HepG2 (cell line): Measurements from ENCODE around the gene LRRC3. TPM values are rescaled to one million over a fixed set of nuclear protein-coding genes. Genes with fewer than 3 reads are reported as not detected.

Experiments
- ARNTL ChIP-seq: sonication (generic); formaldehyde crosslinking; IDR thresholded peaks from 2 replicates; pipeline ENCODE4 v1.4.0; 2020; ENCODE audit warnings: mild to moderate bottlenecking, missing genetic modification reagents
- HNRNPL ChIP-seq: fragments of 200-400 bp; formaldehyde crosslinking; IDR thresholded peaks from 2 replicates; pipeline ENCODE4 v1.6.1; 2017; ENCODE audit warnings: mild to moderate bottlenecking, low read depth, low read length
- IRF9 ChIP-seq: sonication (generic); formaldehyde crosslinking; IDR thresholded peaks from 2 replicates; pipeline ENCODE4 v1.8.0; 2022; ENCODE audit warnings: missing genetic modification reagents, mild to moderate bottlenecking, borderline replicate concordance
- KLF16 ChIP-seq, 2 experiments: sonication (generic) in 1 of 2; formaldehyde crosslinking in 1 of 2; IDR thresholded peaks; 2 replicates each; pipeline versions ENCODE4 v1.6.1 to v1.8.0; 2016 to 2023; ENCODE audit warnings: missing genetic modification reagents in 2 of 2, missing compliant biosample characterization in 1 of 2
- SP2 ChIP-seq: sonication (generic); formaldehyde crosslinking; IDR thresholded peaks from 2 replicates; pipeline ENCODE4 v1.5.1; 2020; ENCODE audit warnings: mild to moderate bottlenecking, missing genetic modification reagents
- SYNCRIP ChIP-seq: fragments of 200-400 bp; formaldehyde crosslinking; IDR thresholded peaks from 2 replicates; pipeline ENCODE4 v1.6.1; 2018; ENCODE audit warnings: mild to moderate bottlenecking, low read depth, low read length; ENCODE audit not compliant: insufficient read depth
- ZBTB4 ChIP-seq: sonication (generic); formaldehyde crosslinking; IDR thresholded peaks from 2 replicates; pipeline ENCODE4 v1.4.0; 2020; ENCODE audit warnings: missing genetic modification reagents, mild to moderate bottlenecking, borderline replicate concordance
- ZNF30 ChIP-seq: sonication (generic); formaldehyde crosslinking; IDR thresholded peaks from 2 replicates; pipeline ENCODE4 v1.5.0; 2020; ENCODE audit warnings: mild to moderate bottlenecking, missing genetic modification reagents
- ZNF589 ChIP-seq: sonication (generic); formaldehyde crosslinking; conservative IDR thresholded peaks from 2 replicates; pipeline ENCODE4 v1.8.0; 2022; ENCODE audit warnings: mild to moderate bottlenecking, moderate library complexity, missing genetic modification reagents
- polyA plus RNA-seq, 8 experiments: library from polyadenylated mRNA; depleted of rRNA in 3 of 8; stranded (reverse) in 7 of 8; unstranded in 1 of 8; fragments of >200 nt; fragmentation: Illumina TruSeq in 4 of 8; extraction: Trizol in 4 of 8; gene quantifications; 2 replicates each; pipeline versions ENCODE4 v1.2.1 to v1.2.3, GENCODE V29; 2011 to 2016; ENCODE audit warnings: low read depth in 4 of 8, missing spikeins in 1 of 8, mixed read lengths in 1 of 8; ENCODE audit not compliant: insufficient read depth in 1 of 8
- total RNA-seq, 5 experiments: library from RNA; depleted of rRNA; stranded (reverse); fragments of >200 nt; fragmentation: Illumina TruSeq; extraction: Trizol; gene quantifications; 2 replicates each; pipeline ENCODE4 v1.2.3, GENCODE V29; 2016; ENCODE audit warnings: low read depth in 1 of 5

The LRRC3 gene
- total and polyA plus RNA-seq, 2 of the 13 experiments (the other 11 are each of a cell fraction or from before 2014, with no cell fraction given), result 4.8 to 16.5 TPM

GRCh38 chr21:44456915-44457736, 1.8 kb downstream of the LRRC3 start (continued):
- 0 out of 2 replicates have a peak, but pooled peaks have one; percentile 9 for TF ChIP-seq ZBTB4 (CRISPR knock-in tag)
- 0 out of 2 replicates have a peak, but pooled peaks have one; percentile 18 for TF ChIP-seq IRF9 (CRISPR knock-in tag)
- no peak for TF ChIP-seq KLF16 (CRISPR knock-in tag; IDR thresholded peaks at IDR 0.05)
- no peak for TF ChIP-seq SYNCRIP
- TF ChIP-seq ARNTL (CRISPR knock-in tag), result no peak
- no peak for TF ChIP-seq SP2
- 0 out of 2 replicates have a peak, but pooled peaks have one; percentile 14 for TF ChIP-seq HNRNPL
- no peak for TF ChIP-seq ZNF589 (CRISPR knock-in tag)
- TF ChIP-seq ZNF30 (CRISPR knock-in tag), result 0 out of 2 replicates have a peak, but pooled peaks have one; percentile 35
- TF ChIP-seq, all 625 proteins: peak for 18
